Neuron (in vitro differentiated cells): Measurements from ENCODE around the gene NELFE.
A peak's percentile ranks its signal among the peaks of the same experiment; 100 is the strongest.
"Not testable (repeated sequence)": the region's sequence is repeated elsewhere in the genome, so short reads cannot be mapped to it uniquely, and the experiment has no call there.

Experiments
- H2AFZ ChIP-seq: one replicate; pipeline ENCODE4 v1.6.1; 2013; ENCODE audit warnings: low read depth, mild to moderate bottlenecking, inconsistent platforms, low read length, moderate library complexity
- H3K27me3 ChIP-seq: one replicate; pipeline ENCODE4 v1.6.1; 2013; ENCODE audit warnings: low read length; ENCODE audit not compliant: insufficient read depth
- H3K36me3 ChIP-seq: one replicate; pipeline ENCODE4 v1.6.1; 2013; ENCODE audit warnings: low read length; ENCODE audit not compliant: insufficient read depth
- H3K4me1 ChIP-seq: one replicate; pipeline ENCODE4 v1.6.1; 2013; ENCODE audit warnings: low read length; ENCODE audit not compliant: insufficient read depth
- H3K4me3 ChIP-seq: 2 replicates; pipeline ENCODE4 v1.5.1; 2013; ENCODE audit warnings: mild to moderate bottlenecking, low read length, moderate library complexity
- H3K9me3 ChIP-seq: one replicate; pipeline ENCODE4 v1.6.1; 2013; ENCODE audit warnings: low read length

NELFE gene

GRCh38 chr6:31958741-31959739, at the start of gene NELFE, which contains the start of gene SKIC2:
Gene NELFE (minus strand): TSS chr6:31958971. CDS start chr6:31958446, 525 bp downstream.
Gene SKIC2 (plus strand): TSS chr6:31959175. CDS start chr6:31959193, 18 bp downstream.
- Histone ChIP-seq H2AFZ (peak within 1 kb of the TSS; percentile 33), H3K4me3 (peak within 1 kb of the TSS; percentile 86), H3K4me1 (peaks cover 18% of the 10 kb centered on the region), H3K9me3 (no peaks in the 10 kb centered on the region), H3K36me3 (peaks cover 66% of the 10 kb centered on the region), H3K27me3 (no peaks in the 10 kb centered on the region)

GRCh38 chr6:32008037-32008436, 49.3 kb upstream of the NELFE start:
- H3K27me3 ChIP-seq, H3K4me1 ChIP-seq, H2AFZ ChIP-seq, H3K36me3 ChIP-seq, H3K9me3 ChIP-seq, H3K4me3 ChIP-seq: not testable (repeated sequence)

- not testable (repeated sequence) for H3K4me1 ChIP-seq, H3K36me3 ChIP-seq, H3K27me3 ChIP-seq, H3K4me3 ChIP-seq, H2AFZ ChIP-seq, H3K9me3 ChIP-seq
These were observed 48.3 kb upstream of the NELFE start for GRCh38 chr6:32007086-32007485.

GRCh38 chr6:32005991-32006529, 47.3 kb upstream of the NELFE start:
- H3K27me3 ChIP-seq, H3K4me3 ChIP-seq, H3K36me3 ChIP-seq, H3K4me1 ChIP-seq, H2AFZ ChIP-seq, H3K9me3 ChIP-seq: not testable (repeated sequence)

GRCh38 chr6:32005538-32005880, 46.7 kb upstream of the NELFE start:
- H3K9me3 ChIP-seq, H3K4me3 ChIP-seq, H3K36me3 ChIP-seq, H3K27me3 ChIP-seq, H3K4me1 ChIP-seq, H2AFZ ChIP-seq: not testable (repeated sequence)

- H3K4me3 ChIP-seq, H3K27me3 ChIP-seq, H3K9me3 ChIP-seq, H2AFZ ChIP-seq, H3K4me1 ChIP-seq, H3K36me3 ChIP-seq: not testable (repeated sequence)
These were observed 46.2 kb upstream of the NELFE start for GRCh38 chr6:32004864-32005537.

- not testable (repeated sequence) for H3K9me3 ChIP-seq, H3K27me3 ChIP-seq, H3K36me3 ChIP-seq, H3K4me3 ChIP-seq, H2AFZ ChIP-seq, H3K4me1 ChIP-seq
These were observed 45.6 kb upstream of the NELFE start for GRCh38 chr6:32004393-32004792.

GRCh38 chr6:32003301-32003700, 44.5 kb upstream of the NELFE start:
- not testable (repeated sequence) for H3K9me3 ChIP-seq, H3K4me3 ChIP-seq, H3K27me3 ChIP-seq, H3K4me1 ChIP-seq, H3K36me3 ChIP-seq, H2AFZ ChIP-seq

- H2AFZ ChIP-seq, H3K4me1 ChIP-seq, H3K9me3 ChIP-seq, H3K36me3 ChIP-seq, H3K27me3 ChIP-seq, H3K4me3 ChIP-seq: not testable (repeated sequence)
These were observed 43.9 kb upstream of the NELFE start for GRCh38 chr6:32002546-32003268.

GRCh38 chr6:31996385-31996784, 37.6 kb upstream of the NELFE start:
- not testable (repeated sequence) for H2AFZ ChIP-seq, H3K9me3 ChIP-seq, H3K4me1 ChIP-seq, H3K4me3 ChIP-seq, H3K36me3 ChIP-seq, H3K27me3 ChIP-seq

GRCh38 chr6:31994421-31994820, 35.6 kb upstream of the NELFE start:
- not testable (repeated sequence) for H3K27me3 ChIP-seq, H2AFZ ChIP-seq, H3K9me3 ChIP-seq, H3K4me1 ChIP-seq, H3K4me3 ChIP-seq, H3K36me3 ChIP-seq

GRCh38 chr6:31989363-31989762, 30.6 kb upstream of the NELFE start:
- H3K4me1 ChIP-seq, H3K36me3 ChIP-seq, H3K9me3 ChIP-seq, H2AFZ ChIP-seq, H3K27me3 ChIP-seq, H3K4me3 ChIP-seq: not testable (repeated sequence)

GRCh38 chr6:31981744-31982143, 23.0 kb upstream of the NELFE start, which contains the start of gene C4A:
Gene C4A (plus strand): TSS chr6:31982057. CDS start chr6:31982108, 51 bp downstream.
- H3K4me1 ChIP-seq, H3K27me3 ChIP-seq, H2AFZ ChIP-seq, H3K4me3 ChIP-seq, H3K9me3 ChIP-seq: not testable (repeated sequence)
- H3K36me3 ChIP-seq: peaks cover 18% of the 10 kb centered on the region
